GM21528 (cell line): Measurements from ENCODE around the gene NBPF12.
"Not testable (repeated sequence)": the region's sequence is repeated elsewhere in the genome, so short reads cannot be mapped to it uniquely, and the experiment has no call there.

Experiments used
- ATAC-seq: cut with Tn5 transposase; IDR thresholded peaks from one replicate; pipeline ENCODE4 v1.9.1; 2021; ENCODE audit warnings: mild to moderate bottlenecking, moderate library complexity; ENCODE audit not compliant: unreplicated experiment, low FRiP score

The NBPF12 gene

GRCh38 chr1:146985855-146986254, 47.7 kb downstream of the NBPF12 start:
- not testable (repeated sequence) for ATAC-seq

DNA sequence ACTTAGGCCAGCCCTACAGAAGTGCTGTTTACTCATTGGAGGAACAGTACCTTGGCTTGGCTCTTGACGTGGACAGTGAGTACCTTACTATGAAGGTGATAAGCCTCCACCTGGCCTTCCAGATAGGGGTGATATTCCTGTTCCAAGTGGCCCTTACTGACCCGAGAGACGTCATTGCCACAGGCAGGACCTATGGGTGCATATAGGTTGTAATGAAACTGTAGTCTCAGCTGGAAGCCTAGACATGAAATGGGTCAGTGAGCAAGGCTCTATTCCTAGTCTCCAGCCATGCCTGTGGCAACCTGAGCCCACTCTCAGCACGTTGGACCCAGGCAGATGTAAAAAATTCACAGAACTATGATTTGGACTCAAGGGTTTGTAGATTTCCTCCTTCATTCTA, 48.3 kb downstream of the NBPF12 start:
- not testable (repeated sequence) for ATAC-seq

DNA sequence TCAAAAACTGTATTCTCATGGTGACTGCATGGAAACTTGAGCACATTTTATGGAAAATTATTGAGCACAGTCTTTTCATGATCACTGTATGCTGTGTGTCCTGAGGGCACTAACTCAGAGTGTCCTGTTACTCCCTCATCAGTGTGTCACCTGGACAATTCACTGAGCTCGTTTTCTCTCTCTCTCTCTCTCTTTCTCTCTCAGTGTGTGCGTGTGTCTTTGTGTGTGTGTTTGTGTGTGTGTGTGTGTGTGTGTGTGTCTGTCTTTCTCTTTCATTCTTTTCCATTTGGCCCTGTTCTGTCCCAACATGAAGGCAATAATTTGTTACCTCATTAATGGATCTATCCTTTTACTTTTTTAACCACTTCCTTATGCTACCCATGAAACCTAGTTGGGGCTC, 49.4 kb downstream of the NBPF12 start:
- not testable (repeated sequence) for ATAC-seq

- ATAC-seq: not testable (repeated sequence)
Observed at GRCh38 chr1:146989455-146989854, 51.3 kb downstream of the NBPF12 start.

DNA sequence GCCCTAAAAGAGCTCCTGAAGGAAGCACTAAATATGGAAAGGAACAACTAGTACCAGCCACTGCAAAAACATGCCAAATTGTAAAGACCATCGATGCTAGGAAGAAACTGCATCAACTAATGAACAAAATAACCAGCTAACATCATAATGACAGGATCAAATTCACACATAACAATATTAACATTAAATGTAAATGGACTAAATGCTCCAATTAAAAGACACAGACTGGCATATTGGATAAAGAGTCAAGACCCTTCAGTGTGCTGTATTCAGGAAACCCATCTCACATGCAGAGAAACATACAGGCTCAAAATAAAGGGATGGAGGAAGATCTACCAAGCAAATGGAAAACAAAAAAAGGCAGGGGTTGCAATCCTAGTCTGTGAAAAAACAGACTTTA, 70.4 kb downstream of the NBPF12 start:
- ATAC-seq: not testable (repeated sequence)

DNA sequence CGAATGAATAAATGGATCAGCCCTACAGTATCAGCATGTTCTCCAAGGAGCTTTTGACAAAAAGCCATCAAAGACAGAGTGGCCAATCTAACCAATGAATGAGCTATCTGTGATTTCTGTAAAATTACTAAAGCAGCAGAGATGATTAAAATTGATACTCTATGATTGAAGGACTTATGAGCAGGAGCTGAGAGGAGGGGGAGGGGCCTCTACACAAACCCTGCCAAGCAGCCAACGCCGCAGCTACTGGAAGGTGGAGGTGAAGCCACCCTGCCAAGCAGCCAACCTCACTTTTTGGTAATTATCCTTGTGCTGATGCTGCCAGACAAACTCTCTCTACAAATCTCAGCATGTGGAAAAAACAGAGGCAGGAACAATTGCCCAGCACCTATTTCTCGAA, 88.9 kb downstream of the NBPF12 start:
- not testable (repeated sequence) for ATAC-seq

- ATAC-seq: not testable (repeated sequence)
Observed at GRCh38 chr1:147030066-147030653, 92.0 kb downstream of the NBPF12 start.

GRCh38 chr1:147039916-147040315, 101.8 kb downstream of the NBPF12 start:
- no peak for ATAC-seq

- ATAC-seq: not testable (repeated sequence)
Observed at GRCh38 chr1:147042891-147043290, 104.8 kb downstream of the NBPF12 start.

DNA sequence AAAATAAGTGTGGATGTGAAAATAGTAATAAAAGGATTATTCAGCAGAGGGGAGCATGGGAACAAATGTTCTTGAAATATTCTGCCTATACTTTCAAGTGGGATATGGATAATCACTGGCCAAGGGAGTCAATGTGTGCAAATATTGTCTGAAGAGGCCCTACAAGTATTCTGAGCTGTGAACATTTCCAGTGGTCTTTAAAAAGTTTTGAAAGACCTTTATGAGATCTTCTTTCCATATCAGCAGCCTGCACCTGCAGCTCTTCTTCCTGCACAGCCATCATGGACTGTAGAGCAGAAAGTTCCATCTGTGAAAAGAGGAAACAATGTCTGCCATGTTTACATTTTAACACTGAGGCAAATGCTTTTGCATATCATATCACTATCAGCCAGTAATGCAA, 106.4 kb downstream of the NBPF12 start:
- ATAC-seq: not testable (repeated sequence)
